Right lobe of liver (tissue), 6 donors: Measurements from ENCODE around the gene CYTH3. TPM values are rescaled to one million over a fixed set of nuclear protein-coding genes. Genes with fewer than 3 reads are reported as not detected.

Source experiments
- ATAC-seq, 4 donors: fragments of 200-7000 bp; cut with Tn5 transposase; one replicate each; pipeline ENCODE4 v1.9.1; 2020; ENCODE audit warnings: mild to moderate bottlenecking in 4 of 4, moderate library complexity in 4 of 4
- DNase-seq, 3 donors: peaks; one replicate each; pipeline ENCODE4 v3.0.0-alpha.2; 2020
- H3K27ac ChIP-seq, 3 donors: fragments of 200-600 bp; one replicate each; pipeline ENCODE4 v1.8.0; 2022
- H3K27me3 ChIP-seq, 2 donors: fragments of 200-600 bp; one replicate each; pipeline ENCODE4 v1.8.0; 2022
- H3K36me3 ChIP-seq, 4 donors: fragments of 200-600 bp; sonication (generic) in 1 of 4; one replicate each; pipeline versions ENCODE4 v1.5.1 to v1.8.0; 2017 to 2022; ENCODE audit warnings: control low read depth in 1 of 4
- H3K4me1 ChIP-seq, 4 donors: fragments of 200-600 bp; sonication (generic) in 1 of 4; one replicate each; pipeline versions ENCODE4 v1.5.1 to v1.8.0; 2017 to 2022; ENCODE audit warnings: control low read depth in 1 of 4
- H3K4me3 ChIP-seq, 3 donors: fragments of 200-600 bp; one replicate each; pipeline ENCODE4 v1.8.0; 2022
- H3K9me3 ChIP-seq, 4 donors: fragments of 200-600 bp; sonication (generic) in 1 of 4; one replicate each; pipeline versions ENCODE4 v1.5.1 to v1.8.0; 2017 to 2022; ENCODE audit warnings: control low read depth in 1 of 4
- CTCF ChIP-seq, 4 donors: fragments of 200-600 bp in 3 of 4; fragments of 450-650 bp in 1 of 4; IDR thresholded peaks; one replicate each; pipeline versions ENCODE4 v1.5.1 to v1.8.0; 2016 to 2022; ENCODE audit warnings: antibody characterized with exemption in 4 of 4, mild to moderate bottlenecking in 2 of 4
- POLR2A ChIP-seq: fragments of 450-650 bp; IDR thresholded peaks from one replicate; pipeline ENCODE4 v1.6.1; 2017; ENCODE audit warnings: antibody characterized with exemption, mild to moderate bottlenecking
- WGBS: methylation state at CpG from one replicate; pipeline ENCODE4 v1.1.6; 2018; ENCODE audit warnings: low coverage, low lambda C conversion rate; ENCODE audit not compliant: insufficient coverage; ENCODE audit errors: missing lambda C conversion rate; 5-methylcytosine and 5-hydroxymethylcytosine counted together
- intact Hi-C, 2 donors: fragments of 100-400 bp; cut with DNase I; formaldehyde crosslinking; loops; one replicate each; pipeline versions ENCODE4 v1.11.2 to v1.14.1; 2022
- total RNA-seq, 6 experiments: library from RNA; depleted of rRNA in 2 of 6; stranded (reverse); fragments of >200 nt in 2 of 6; fragmentation: NEBNext Ultra II Directional in 3 of 6; extraction: Animal tissue kit (Norgen Biotek cat#: 25700) in 3 of 6; gene quantifications; one replicate each; pipeline versions ENCODE4 v1.1.0 to v1.2.4, GENCODE V29; 2016 to 2023
- donor health status: DM: no; HTN: yes; CAD: no.
- donor health status: DM: no; HTN: no; CAD: no.
- donor health status: DM: no; HTN: no; CAD: no.
- donor health status: DM: no; HTN: yes; CAD: no.
- donor health status: DM: no; HTN: yes; CAD: no.

CYTH3 gene
- total RNA-seq, 6 experiments from 2014 or later = 2.7 to 6.6 (median 4.1) TPM

GRCh38 chr7:6164010-6164409 lies 108.4 kb downstream of the CYTH3 start:
- WGBS = no CpG with 5 or more reads among the region's 7 CpGs
- no peak for ATAC-seq
- peaks cover 0 to 9% (median 0%) of the 10 kb centered on the region in 4 donors for H3K36me3 ChIP-seq

DNA sequence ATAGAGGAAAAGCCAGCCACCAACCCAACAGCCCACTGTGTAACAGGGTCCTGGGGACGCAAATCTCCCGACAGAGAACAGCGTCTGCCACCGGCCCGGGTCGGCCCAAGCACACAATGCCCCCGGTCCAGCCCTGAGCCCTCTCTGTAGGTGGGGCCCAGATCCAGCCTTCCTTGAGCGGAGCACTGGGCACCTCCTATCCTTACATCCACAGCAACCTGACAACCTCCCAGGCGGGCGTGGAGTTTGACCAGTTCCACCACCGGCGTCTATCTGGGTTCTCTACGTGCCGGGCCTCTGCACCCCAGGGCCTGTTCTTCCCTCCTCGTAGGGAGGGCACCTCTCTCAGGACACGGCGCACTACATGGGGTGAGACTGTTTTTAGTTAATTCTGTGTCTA lies 109.0 kb downstream of the CYTH3 start:
- no peaks in the 10 kb centered on the region for H3K9me3 ChIP-seq
- intact Hi-C loops = loop anchor here (10.0 kb wide), 1 partner anchor 161 kb away; no protein-coding TSS in a partner anchor
- 76% methylated on average over 5 of the region's 17 CpGs for WGBS
- TF ChIP-seq CTCF (IDR thresholded peaks at IDR 0.05) (no peak), POLR2A (no peak)
- no peaks in the 10 kb centered on the region for H3K27me3 ChIP-seq
- H3K27ac ChIP-seq = no peak overlapping the region
- no peak overlapping the region for H3K4me3 ChIP-seq
- DNase-seq = no peak
- no peak for ATAC-seq
- H3K36me3 ChIP-seq = peaks cover 0 to 9% (median under 1%) of the 10 kb centered on the region in 4 donors
- no peaks in the 10 kb centered on the region for H3K4me1 ChIP-seq

More at GRCh38 chr7:6164010-6164409, 108.4 kb downstream of the CYTH3 start:
- TF ChIP-seq CTCF (IDR thresholded peaks at IDR 0.05) (no peak), POLR2A (no peak)
- no peak overlapping the region for H3K4me3 ChIP-seq
- H3K27ac ChIP-seq = no peak overlapping the region
- H3K27me3 ChIP-seq = no peaks in the 10 kb centered on the region
- no peak for DNase-seq
- intact Hi-C loops = loop anchor here (10.0 kb wide), 1 partner anchor 161 kb away; no protein-coding TSS in a partner anchor
- H3K9me3 ChIP-seq = no peaks in the 10 kb centered on the region
- no peaks in the 10 kb centered on the region for H3K4me1 ChIP-seq

DNA sequence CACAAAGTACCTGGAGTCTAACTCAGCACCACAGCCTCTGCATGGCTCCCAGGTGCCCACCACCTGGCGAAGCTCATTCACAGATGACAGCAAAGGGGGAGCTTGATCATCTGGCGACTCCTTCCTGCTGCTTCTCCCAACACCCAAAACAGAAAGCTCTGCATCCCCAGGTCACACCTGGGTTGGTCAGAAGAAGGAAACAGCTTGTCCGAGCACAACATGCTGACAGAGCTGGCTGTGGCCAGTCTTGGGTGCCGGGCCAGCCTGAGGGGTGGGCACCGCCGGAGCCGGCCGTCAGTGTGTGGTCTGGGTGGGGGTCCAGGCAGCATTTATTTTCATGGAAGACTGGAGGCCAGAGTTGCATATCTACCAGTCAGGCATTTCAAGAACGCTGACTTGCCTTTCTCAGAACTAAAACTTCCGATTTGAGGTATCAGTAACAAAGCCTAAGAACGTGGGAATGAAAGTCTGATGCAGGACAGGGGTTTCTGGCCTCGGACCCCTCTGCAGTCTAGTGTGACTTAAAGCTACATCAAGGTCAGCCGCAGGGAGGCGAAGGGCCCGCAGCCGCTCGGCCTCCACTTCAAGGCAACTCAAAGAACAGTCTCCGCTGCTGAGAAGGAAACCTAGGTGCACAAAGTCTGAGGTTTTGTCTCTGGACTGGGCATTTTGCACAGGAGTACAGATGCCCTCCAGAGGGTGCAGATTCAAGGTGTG lies 109.6 kb downstream of the CYTH3 start:
- 97% methylated on average over 4 of the region's 18 CpGs for WGBS
- TF ChIP-seq CTCF (IDR thresholded peaks at IDR 0.05) = no peak
- no peak for TF ChIP-seq POLR2A
- Histone ChIP-seq H3K36me3 (peaks cover 0 to 13% (median 3%) of the 10 kb centered on the region in 4 donors), H3K4me3 (no peak overlapping the region), H3K27me3 (no peaks in the 10 kb centered on the region), H3K4me1 (no peaks in the 10 kb centered on the region), H3K9me3 (no peaks in the 10 kb centered on the region), H3K27ac (no peak overlapping the region)
- DNase-seq (no peak), ATAC-seq (no peak)
- intact Hi-C loops = loop anchor here (10.0 kb wide), 1 partner anchor 162 kb away; no protein-coding TSS in a partner anchor

DNA sequence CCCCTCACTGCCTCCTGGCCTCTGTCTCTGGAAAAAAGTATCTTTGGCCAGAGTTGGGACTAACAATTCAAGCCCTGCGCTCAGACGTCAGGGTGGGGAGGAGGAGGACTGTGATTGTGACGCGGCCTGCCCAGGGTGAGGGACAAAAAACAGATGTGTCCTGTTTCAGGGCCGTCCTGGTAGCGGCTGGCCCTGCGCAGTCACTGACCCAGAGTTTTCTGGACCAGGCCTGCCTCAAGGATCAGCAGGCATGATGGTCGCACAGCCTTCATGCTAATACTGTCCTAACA lies 110.1 kb downstream of the CYTH3 start:
- Histone ChIP-seq H3K9me3 (no peaks in the 10 kb centered on the region), H3K4me1 (no peaks in the 10 kb centered on the region), H3K36me3 (peaks cover 0 to 18% (median 6%) of the 10 kb centered on the region in 4 donors), H3K27ac (no peak overlapping the region), H3K27me3 (no peaks in the 10 kb centered on the region), H3K4me3 (no peak overlapping the region)
- no peak for DNase-seq
- peak in 3 of 4 donors; percentile 26 to 31 (median 26) for ATAC-seq
- WGBS = 80% methylated on average over 1 of the region's 8 CpGs
- intact Hi-C loops = loop anchor here (10.0 kb wide), 1 partner anchor 163 kb away; no protein-coding TSS in a partner anchor
- TF ChIP-seq CTCF (IDR thresholded peaks at IDR 0.05) = no peak
- no peak for TF ChIP-seq POLR2A
